T-helper 2 cell treated with Interferon-gamma antibody and Interleukin-4, amounts not matched to agents 5 μg/mL and 100 μg/mL, for 36 hours (primary cell): ENCODE results near the gene IL16.
"Not testable (repeated sequence)": the region's sequence is repeated elsewhere in the genome, so short reads cannot be mapped to it uniquely, and the experiment has no call there.

Source experiments
- DNase-seq: peaks from one replicate; pipeline ENCODE4 v3.0.0; 2021; ENCODE audit warnings: low spot score
- H3K27ac Mint-ChIP-seq: one replicate; pipeline ENCODE4 v1.8.0; 2021; ENCODE audit warnings: mild to moderate bottlenecking, mixed read lengths
- H3K27me3 Mint-ChIP-seq: one replicate; pipeline ENCODE4 v1.8.0; 2021; ENCODE audit warnings: low read depth, mixed read lengths
- H3K36me3 Mint-ChIP-seq: one replicate; pipeline ENCODE4 v1.8.0; 2021; ENCODE audit warnings: low read depth, mixed read lengths
- H3K4me1 Mint-ChIP-seq: one replicate; pipeline ENCODE4 v1.8.0; 2021; ENCODE audit warnings: low read depth, mixed read lengths
- H3K4me3 Mint-ChIP-seq: one replicate; pipeline ENCODE4 v1.8.0; 2022; ENCODE audit warnings: mild to moderate bottlenecking, moderate library complexity, mixed read lengths
- H3K9me3 Mint-ChIP-seq: one replicate; pipeline ENCODE4 v1.8.0; 2021; ENCODE audit warnings: mixed read lengths

The IL16 gene

DNA sequence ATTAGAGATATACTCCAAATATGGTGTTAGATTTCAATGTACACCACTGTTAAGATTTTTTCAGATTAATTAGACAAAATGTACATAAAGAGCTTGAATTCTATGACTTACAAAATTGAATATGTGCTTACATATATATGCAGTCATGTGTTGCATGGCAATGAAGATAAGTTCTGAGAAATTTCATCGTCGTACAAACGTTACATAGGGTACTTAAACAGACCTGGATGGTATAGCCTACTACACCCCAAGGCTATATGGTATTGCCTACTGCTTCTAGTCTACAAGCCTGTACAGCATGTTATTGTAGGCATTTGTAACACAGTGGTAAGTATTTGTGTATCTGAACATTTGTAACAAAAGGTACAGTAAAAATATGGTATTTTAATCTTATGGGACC, 9.3 kb downstream of the IL16 start:
- Mint-ChIP-seq H3K9me3 (peaks cover 3% of the 10 kb centered on the region), H3K4me3 (no peak overlapping the region), H3K4me1 (no peaks in the 10 kb centered on the region), H3K27ac (no peak overlapping the region), H3K27me3 (peaks cover 6% of the 10 kb centered on the region), H3K36me3 (no peaks in the 10 kb centered on the region)
- DNase-seq = no peak

- H3K4me3 Mint-ChIP-seq, H3K4me1 Mint-ChIP-seq, H3K27ac Mint-ChIP-seq, DNase-seq, H3K27me3 Mint-ChIP-seq, H3K9me3 Mint-ChIP-seq, H3K36me3 Mint-ChIP-seq: not testable (repeated sequence)
Measured at GRCh38 chr15:81207987-81208386, 11.3 kb downstream of the IL16 start.

DNA sequence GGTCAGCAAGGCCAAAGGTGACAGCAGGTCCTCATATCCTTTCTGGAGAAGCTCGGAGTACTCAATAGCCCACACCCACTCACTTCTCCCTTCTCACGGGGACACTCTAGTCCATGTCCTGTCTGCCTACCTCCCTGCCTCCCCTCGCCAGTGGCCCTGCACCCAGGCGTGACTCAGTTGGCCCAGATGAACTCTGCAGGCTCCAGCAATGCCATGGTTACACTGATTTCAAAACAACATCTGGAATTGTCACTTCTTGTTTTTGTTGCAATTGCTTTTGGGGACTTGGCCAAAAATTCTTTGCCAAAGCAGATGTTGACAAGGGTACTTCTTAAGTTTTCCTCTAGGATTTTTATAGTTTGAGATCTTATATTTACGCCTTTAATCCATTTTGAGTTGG, 13.0 kb downstream of the IL16 start:
- Mint-ChIP-seq H3K27ac (no peak overlapping the region), H3K4me1 (no peaks in the 10 kb centered on the region), H3K4me3 (no peak overlapping the region), H3K36me3 (no peaks in the 10 kb centered on the region), H3K27me3 (peaks cover 13% of the 10 kb centered on the region), H3K9me3 (peaks cover 8% of the 10 kb centered on the region)
- no peak for DNase-seq

GRCh38 chr15:81211376-81211775, 14.7 kb downstream of the IL16 start:
- Mint-ChIP-seq H3K4me3 (no peak overlapping the region), H3K4me1 (no peaks in the 10 kb centered on the region), H3K36me3 (no peaks in the 10 kb centered on the region), H3K27me3 (peaks cover 12% of the 10 kb centered on the region), H3K9me3 (peaks cover 10% of the 10 kb centered on the region), H3K27ac (no peak overlapping the region)
- no peak for DNase-seq

DNA sequence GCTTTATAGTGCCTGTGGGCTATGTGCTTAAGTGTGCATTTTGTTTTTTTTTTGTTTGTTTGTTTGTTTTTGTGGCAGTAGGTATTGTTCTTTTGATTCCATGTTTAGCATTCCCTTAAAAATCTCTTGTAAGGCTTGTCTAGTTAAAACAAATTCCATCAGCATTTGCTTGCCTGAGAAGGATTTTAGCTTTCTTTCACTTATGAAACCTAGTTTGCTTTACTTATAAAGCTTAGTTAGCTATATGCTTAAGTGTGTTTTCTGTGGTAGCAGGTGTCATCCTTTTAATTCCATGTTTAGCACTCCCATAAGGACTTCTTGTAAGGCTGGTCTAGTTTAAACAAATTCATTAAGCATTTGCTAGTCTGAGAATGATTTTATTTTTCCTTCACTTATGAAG, 17.3 kb downstream of the IL16 start:
- Mint-ChIP-seq H3K9me3 (peaks cover 7% of the 10 kb centered on the region), H3K27ac (no peak overlapping the region), H3K27me3 (peaks cover 12% of the 10 kb centered on the region), H3K36me3 (no peaks in the 10 kb centered on the region), H3K4me3 (no peak overlapping the region), H3K4me1 (no peaks in the 10 kb centered on the region)
- no peak for DNase-seq

- Mint-ChIP-seq H3K4me1 (no peaks in the 10 kb centered on the region), H3K4me3 (no peak overlapping the region), H3K36me3 (no peaks in the 10 kb centered on the region), H3K27ac (no peak overlapping the region), H3K9me3 (peaks cover 7% of the 10 kb centered on the region), H3K27me3 (peaks cover 10% of the 10 kb centered on the region)
- DNase-seq = no peak
Measured at GRCh38 chr15:81215531-81215930, 18.9 kb downstream of the IL16 start.

DNA sequence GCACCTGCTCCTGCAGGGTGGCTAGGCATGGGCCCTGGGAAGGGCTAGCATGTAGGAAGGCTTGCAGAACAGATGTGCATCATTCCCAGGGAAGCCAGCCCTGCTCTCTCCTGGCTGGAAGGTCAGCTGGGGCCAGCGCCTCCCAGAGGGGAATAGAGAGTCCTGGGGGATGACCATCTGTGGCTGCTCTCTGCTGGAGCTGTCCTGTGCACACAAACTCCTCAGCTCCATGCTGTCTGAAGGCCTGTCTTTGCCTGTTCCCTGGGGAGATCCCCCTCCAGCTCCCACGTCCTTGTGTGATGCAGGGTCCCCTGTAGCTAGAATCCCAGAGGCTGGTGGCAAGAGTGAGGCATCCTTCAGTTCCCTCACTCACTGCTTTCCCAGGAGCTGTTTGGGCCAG, 19.3 kb downstream of the IL16 start:
- peaks cover 8% of the 10 kb centered on the region for H3K27me3 Mint-ChIP-seq
- no peaks in the 10 kb centered on the region for H3K36me3 Mint-ChIP-seq
- H3K4me3 Mint-ChIP-seq = no peak overlapping the region
- H3K9me3 Mint-ChIP-seq = peaks cover 7% of the 10 kb centered on the region
- no peaks in the 10 kb centered on the region for H3K4me1 Mint-ChIP-seq
- no peak overlapping the region for H3K27ac Mint-ChIP-seq
- no peak for DNase-seq

- H3K4me1 Mint-ChIP-seq = no peaks in the 10 kb centered on the region
- no peak overlapping the region for H3K27ac Mint-ChIP-seq
- H3K27me3 Mint-ChIP-seq = peaks cover 8% of the 10 kb centered on the region
- no peak overlapping the region for H3K4me3 Mint-ChIP-seq
- no peak for DNase-seq
- peaks cover 7% of the 10 kb centered on the region for H3K9me3 Mint-ChIP-seq
- no peaks in the 10 kb centered on the region for H3K36me3 Mint-ChIP-seq
Measured at GRCh38 chr15:81216422-81216821, 19.7 kb downstream of the IL16 start.

DNA sequence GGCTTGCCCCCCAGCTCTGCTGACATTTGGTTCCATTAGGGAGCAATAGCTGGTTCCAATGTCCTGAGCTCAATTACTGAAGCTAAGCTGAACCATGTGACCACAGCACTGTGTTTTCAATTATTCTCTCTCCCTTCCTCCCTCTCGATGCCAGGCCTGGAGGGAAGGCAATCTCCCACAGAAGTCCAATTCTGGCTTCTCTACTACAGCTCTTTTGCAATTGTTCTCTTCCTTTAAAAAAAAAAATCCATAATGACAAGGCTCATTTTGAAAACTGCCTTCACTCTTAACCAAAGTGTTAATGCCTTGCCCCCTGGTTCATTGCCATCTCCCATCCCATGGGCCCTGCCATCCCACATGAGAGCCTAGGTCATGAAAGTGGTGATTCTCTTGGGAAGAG, 24.8 kb downstream of the IL16 start:
- Mint-ChIP-seq H3K27me3 (no peaks in the 10 kb centered on the region), H3K9me3 (no peaks in the 10 kb centered on the region), H3K4me3 (no peak overlapping the region), H3K4me1 (peaks cover 7% of the 10 kb centered on the region), H3K36me3 (no peaks in the 10 kb centered on the region), H3K27ac (no peak overlapping the region)
- no peak for DNase-seq

GRCh38 chr15:81222007-81222406, 25.3 kb downstream of the IL16 start:
- H3K27ac Mint-ChIP-seq = no peak overlapping the region
- peaks cover 7% of the 10 kb centered on the region for H3K4me1 Mint-ChIP-seq

GRCh38 chr15:81223346-81223971, 26.8 kb downstream of the IL16 start:
- no peak overlapping the region for H3K4me3 Mint-ChIP-seq
- no peaks in the 10 kb centered on the region for H3K27me3 Mint-ChIP-seq
- no peak overlapping the region for H3K27ac Mint-ChIP-seq
- no peak for DNase-seq
- no peaks in the 10 kb centered on the region for H3K36me3 Mint-ChIP-seq
- H3K9me3 Mint-ChIP-seq = no peaks in the 10 kb centered on the region
- H3K4me1 Mint-ChIP-seq = peaks cover 7% of the 10 kb centered on the region

More at GRCh38 chr15:81222007-81222406, 25.3 kb downstream of the IL16 start:
- no peaks in the 10 kb centered on the region for H3K36me3 Mint-ChIP-seq
- no peak overlapping the region for H3K4me3 Mint-ChIP-seq
- H3K27me3 Mint-ChIP-seq = no peaks in the 10 kb centered on the region
- H3K9me3 Mint-ChIP-seq = no peaks in the 10 kb centered on the region
- no peak for DNase-seq

DNA sequence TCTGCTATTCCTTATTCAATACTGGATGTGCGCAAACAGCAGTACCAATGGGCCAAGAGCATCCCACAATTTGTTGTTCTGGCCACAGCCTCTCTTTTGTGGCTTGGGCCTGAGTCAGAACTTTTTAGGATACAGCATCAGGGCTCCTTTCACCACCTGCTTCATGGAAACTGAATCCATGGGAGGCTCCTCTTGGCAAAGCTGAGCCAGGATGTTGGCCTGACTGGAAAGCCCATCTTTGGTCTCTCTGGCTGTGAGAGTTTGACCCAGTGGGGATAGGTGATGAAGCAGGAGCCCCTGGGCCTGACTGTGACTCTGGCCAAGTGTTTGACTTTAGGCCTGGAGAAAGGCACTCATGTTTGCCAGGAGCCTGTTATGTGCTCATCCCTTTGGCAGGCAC, 27.6 kb downstream of the IL16 start:
- no peaks in the 10 kb centered on the region for H3K9me3 Mint-ChIP-seq
- H3K27ac Mint-ChIP-seq = no peak overlapping the region
- no peaks in the 10 kb centered on the region for H3K27me3 Mint-ChIP-seq
- no peak for DNase-seq
- H3K4me3 Mint-ChIP-seq = no peak overlapping the region
- no peaks in the 10 kb centered on the region for H3K36me3 Mint-ChIP-seq
- H3K4me1 Mint-ChIP-seq = peaks cover 7% of the 10 kb centered on the region

DNA sequence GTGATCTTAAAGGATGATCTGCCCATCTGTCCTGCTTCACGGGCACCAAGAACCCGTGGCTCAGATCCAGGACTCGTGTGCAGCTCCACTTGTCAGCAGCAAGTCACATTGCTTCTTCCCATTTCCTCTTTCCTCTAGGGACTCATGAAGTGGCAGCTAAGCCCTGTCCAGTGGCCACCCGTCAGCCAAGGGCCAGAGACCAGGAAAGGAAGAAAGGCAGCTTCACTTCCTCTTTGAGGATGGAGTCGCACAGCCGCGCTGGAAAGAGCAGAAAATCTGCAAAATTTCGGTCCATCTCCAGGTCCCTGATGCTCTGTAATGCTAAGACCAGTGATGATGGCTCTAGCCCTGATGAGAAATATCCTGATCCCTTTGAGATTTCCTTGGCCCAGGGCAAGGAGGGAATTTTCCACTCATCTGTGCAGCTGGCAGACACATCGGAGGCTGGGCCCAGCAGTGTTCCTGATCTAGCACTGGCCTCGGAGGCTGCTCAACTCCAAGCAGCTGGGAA, 28.5 kb downstream of the IL16 start:
- no peak for DNase-seq
- Mint-ChIP-seq H3K36me3 (no peaks in the 10 kb centered on the region), H3K27me3 (no peaks in the 10 kb centered on the region), H3K4me1 (peaks cover 7% of the 10 kb centered on the region), H3K4me3 (no peak overlapping the region), H3K9me3 (no peaks in the 10 kb centered on the region), H3K27ac (no peak overlapping the region)

DNA sequence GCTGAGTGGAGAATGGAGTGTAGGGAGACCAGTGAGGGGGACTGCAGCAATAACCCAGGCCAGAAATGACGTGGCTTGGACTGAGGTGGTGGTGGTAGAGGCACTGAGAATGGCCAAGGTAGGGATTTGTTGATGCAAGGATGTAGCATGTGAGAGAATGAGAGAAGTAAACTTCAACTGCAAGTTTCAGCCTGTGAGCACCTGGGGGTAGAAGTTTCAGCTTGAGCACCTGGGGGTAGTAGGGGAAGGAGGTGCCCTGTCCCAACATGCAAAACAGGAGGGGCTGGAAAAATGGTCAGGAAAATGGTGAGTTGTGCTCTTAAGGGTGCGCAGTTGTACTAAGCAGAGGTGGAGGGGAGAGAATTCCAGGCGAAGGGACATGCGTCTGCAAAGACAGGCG, 31.0 kb downstream of the IL16 start:
- no peak overlapping the region for H3K27ac Mint-ChIP-seq
- H3K4me1 Mint-ChIP-seq = peaks cover 5% of the 10 kb centered on the region
- no peaks in the 10 kb centered on the region for H3K36me3 Mint-ChIP-seq
- DNase-seq = no peak
- no peak overlapping the region for H3K4me3 Mint-ChIP-seq
- H3K9me3 Mint-ChIP-seq = no peaks in the 10 kb centered on the region
- peaks cover 2% of the 10 kb centered on the region for H3K27me3 Mint-ChIP-seq

DNA sequence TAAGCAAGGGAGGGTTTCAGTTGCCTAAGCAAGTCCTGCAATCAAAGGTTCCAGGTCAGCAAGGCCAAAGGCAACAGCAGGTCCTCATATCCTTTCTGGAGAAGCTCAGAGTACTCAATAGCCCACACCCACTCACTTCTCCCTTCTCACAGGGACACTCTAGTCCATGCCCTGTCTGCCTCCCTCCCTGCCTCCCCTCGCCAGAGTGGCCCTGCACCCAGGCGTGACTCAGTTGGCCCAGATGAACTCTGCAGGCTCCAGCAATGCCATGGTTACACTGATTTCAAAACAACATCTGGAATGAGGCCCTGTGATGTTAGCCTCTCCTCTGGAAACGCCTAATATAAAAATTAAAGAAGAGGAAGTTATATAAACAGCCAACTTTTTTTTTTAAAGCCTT, 32.9 kb downstream of the IL16 start:
- H3K27me3 Mint-ChIP-seq = peaks cover 2% of the 10 kb centered on the region
- H3K36me3 Mint-ChIP-seq = no peaks in the 10 kb centered on the region
- H3K4me1 Mint-ChIP-seq = no peaks in the 10 kb centered on the region
- H3K9me3 Mint-ChIP-seq = no peaks in the 10 kb centered on the region
- no peak overlapping the region for H3K27ac Mint-ChIP-seq
- DNase-seq = no peak
- H3K4me3 Mint-ChIP-seq = no peak overlapping the region
